Astrocyte (in vitro differentiated cells and primary cell): ENCODE data around the gene ALPG. TPM values are rescaled to one million over a fixed set of nuclear protein-coding genes. Genes with fewer than 3 reads are reported as not detected.
A peak's percentile ranks its signal among the peaks of the same experiment; 100 is the strongest.
"Not testable (repeated sequence)": the region's sequence is repeated elsewhere in the genome, so short reads cannot be mapped to it uniquely, and the experiment has no call there.

Source experiments
- DNase-seq: peaks from one replicate; pipeline ENCODE4 v3.0.0-alpha.2; 2010; ENCODE audit warnings: low read depth
- FAIRE-seq: peaks from 2 replicates; lab custom pipeline; 2011; peaks lifted over from hg19 to GRCh38; lab: Jason Lieb, UNC
- H2AFZ ChIP-seq: 2 replicates; pipeline ENCODE4 v1.6.0; 2012; ENCODE audit warnings: low read depth, low read length, inconsistent platforms
- H3K27ac ChIP-seq: 2 replicates; pipeline ENCODE4 v1.5.1; 2011; ENCODE audit warnings: low read depth, low read length, inconsistent platforms
- H3K27me3 ChIP-seq: 2 replicates; pipeline ENCODE4 v1.6.0; 2011; ENCODE audit warnings: low read length, inconsistent platforms; ENCODE audit not compliant: insufficient read depth
- H3K36me3 ChIP-seq: 2 replicates; pipeline ENCODE4 v1.5.1; 2011; ENCODE audit warnings: low read length, inconsistent platforms; ENCODE audit not compliant: insufficient read depth
- H3K4me1 ChIP-seq: 2 replicates; pipeline ENCODE4 v1.5.1; 2011; ENCODE audit warnings: low read length, inconsistent platforms; ENCODE audit not compliant: insufficient read depth
- H3K4me2 ChIP-seq: 2 replicates; pipeline ENCODE4 v1.6.0; 2012; ENCODE audit warnings: low read length, inconsistent platforms
- H3K4me3 ChIP-seq: 2 replicates; pipeline ENCODE4 v1.5.1; 2011; ENCODE audit warnings: low read depth, mild to moderate bottlenecking, low read length, inconsistent platforms; ENCODE audit not compliant: insufficient read depth
- H3K79me2 ChIP-seq: 2 replicates; pipeline ENCODE4 v1.6.0; 2012; ENCODE audit warnings: mild to moderate bottlenecking, low read length, inconsistent platforms; ENCODE audit not compliant: insufficient read depth
- H3K9ac ChIP-seq: 2 replicates; pipeline ENCODE4 v1.6.0; 2012; ENCODE audit warnings: mild to moderate bottlenecking, low read length, inconsistent platforms
- H3K9me3 ChIP-seq: 2 replicates; pipeline ENCODE4 v1.5.1; 2012; ENCODE audit warnings: low read depth, mild to moderate bottlenecking, low read length, inconsistent platforms; ENCODE audit not compliant: insufficient read depth
- H4K20me1 ChIP-seq: 2 replicates; pipeline ENCODE4 v1.6.0; 2012; ENCODE audit warnings: low read length, inconsistent platforms; ENCODE audit not compliant: insufficient read depth
- H3K27ac Mint-ChIP-seq: one replicate; pipeline ENCODE4 v1.8.0; 2021; ENCODE audit warnings: mild to moderate bottlenecking, mixed read lengths; ENCODE audit not compliant: unreplicated experiment
- H3K27me3 Mint-ChIP-seq: one replicate; pipeline ENCODE4 v1.8.0; 2021; ENCODE audit warnings: low read depth, mixed read lengths; ENCODE audit not compliant: unreplicated experiment
- H3K36me3 Mint-ChIP-seq: one replicate; pipeline ENCODE4 v1.8.0; 2021; ENCODE audit warnings: low read depth, mixed read lengths; ENCODE audit not compliant: unreplicated experiment
- H3K4me1 Mint-ChIP-seq: one replicate; pipeline ENCODE4 v1.8.0; 2021; ENCODE audit warnings: low read depth, mixed read lengths; ENCODE audit not compliant: unreplicated experiment
- H3K4me3 Mint-ChIP-seq: one replicate; pipeline ENCODE4 v1.8.0; 2021; ENCODE audit warnings: mild to moderate bottlenecking, moderate library complexity, mixed read lengths; ENCODE audit not compliant: unreplicated experiment
- H3K9me3 Mint-ChIP-seq: one replicate; pipeline ENCODE4 v1.8.0; 2021; ENCODE audit warnings: mild to moderate bottlenecking, mixed read lengths; ENCODE audit not compliant: unreplicated experiment
- CTCF ChIP-seq: IDR thresholded peaks from 2 replicates; pipeline ENCODE4 v1.5.1; 2011; ENCODE audit warnings: low read depth, mild to moderate bottlenecking, inconsistent platforms, low read length, moderate library complexity; ENCODE audit not compliant: insufficient read depth
- EZH2 ChIP-seq: IDR thresholded peaks from 2 replicates; pipeline ENCODE4 v1.6.1; 2012; ENCODE audit warnings: mild to moderate bottlenecking, low read length, inconsistent platforms; ENCODE audit not compliant: insufficient read depth
- total RNA-seq: library from RNA; stranded (reverse); gene quantifications from 2 replicates; pipeline ENCODE4 v1.2.1, GENCODE V29; 2021

The ALPG gene
- total RNA-seq, 1 donor from 2014 or later, result 0.27 TPM

- H3K27ac ChIP-seq, result no peak overlapping the region
- H3K27me3 ChIP-seq, result peaks cover 3% of the 10 kb centered on the region
- FAIRE-seq (no peak), DNase-seq (peak; percentile 42)
- H3K79me2 ChIP-seq, result no peaks in the 10 kb centered on the region
- H3K36me3 ChIP-seq, result no peaks in the 10 kb centered on the region
- H3K9me3 Mint-ChIP-seq, result peaks cover 3% of the 10 kb centered on the region
- H3K4me1 ChIP-seq, result peaks cover 5% of the 10 kb centered on the region
- peaks cover 11% of the 10 kb centered on the region for H3K4me1 Mint-ChIP-seq
- no peaks in the 10 kb centered on the region for H3K9me3 ChIP-seq
- H3K36me3 Mint-ChIP-seq, result no peaks in the 10 kb centered on the region
- no peak overlapping the region for H3K4me3 ChIP-seq
- TF ChIP-seq CTCF (peak; percentile 26), EZH2 (no peak)
- no peaks in the 10 kb centered on the region for H4K20me1 ChIP-seq
- no peak overlapping the region for H3K4me2 ChIP-seq
- peaks cover 5% of the 10 kb centered on the region for H3K27me3 Mint-ChIP-seq
- H3K9ac ChIP-seq, result no peak overlapping the region
- H3K4me3 Mint-ChIP-seq, result no peak overlapping the region
- H2AFZ ChIP-seq, result no peak overlapping the region
- H3K27ac Mint-ChIP-seq, result no peak overlapping the region
Observed at GRCh38 chr2:232365621-232366321, 40.9 kb upstream of the ALPG start.

- not testable (repeated sequence) for H3K4me2 ChIP-seq, DNase-seq, H3K27me3 Mint-ChIP-seq, H3K9ac ChIP-seq, FAIRE-seq, H3K4me1 ChIP-seq, H2AFZ ChIP-seq, H4K20me1 ChIP-seq, H3K4me3 Mint-ChIP-seq, H3K4me3 ChIP-seq, H3K27ac Mint-ChIP-seq, H3K27me3 ChIP-seq, H3K9me3 ChIP-seq, H3K36me3 Mint-ChIP-seq, H3K9me3 Mint-ChIP-seq, H3K27ac ChIP-seq, H3K36me3 ChIP-seq, H3K79me2 ChIP-seq
- H3K4me1 Mint-ChIP-seq, result peaks cover 11% of the 10 kb centered on the region
Observed at GRCh38 chr2:232366461-232366860, 40.2 kb upstream of the ALPG start.

- no peak overlapping the region for H3K9ac ChIP-seq
- TF ChIP-seq CTCF, result no peak
- no peak for TF ChIP-seq EZH2
- DNase-seq, result no peak
- no peaks in the 10 kb centered on the region for H4K20me1 ChIP-seq
- H3K27me3 Mint-ChIP-seq, result peaks cover 7% of the 10 kb centered on the region
- no peak overlapping the region for H2AFZ ChIP-seq
- H3K4me1 ChIP-seq, result peaks cover 5% of the 10 kb centered on the region
- no peak overlapping the region for H3K4me3 Mint-ChIP-seq
- no peaks in the 10 kb centered on the region for H3K36me3 ChIP-seq
- no peak overlapping the region for H3K4me2 ChIP-seq
- peaks cover 3% of the 10 kb centered on the region for H3K27me3 ChIP-seq
- H3K27ac ChIP-seq, result no peak overlapping the region
- no peak overlapping the region for H3K27ac Mint-ChIP-seq
- peaks cover 11% of the 10 kb centered on the region for H3K4me1 Mint-ChIP-seq
- H3K79me2 ChIP-seq, result no peaks in the 10 kb centered on the region
- no peaks in the 10 kb centered on the region for H3K36me3 Mint-ChIP-seq
- H3K9me3 Mint-ChIP-seq, result peaks cover under 1% of the 10 kb centered on the region
- no peak overlapping the region for H3K4me3 ChIP-seq
- FAIRE-seq, result no peak
- no peaks in the 10 kb centered on the region for H3K9me3 ChIP-seq
Observed at GRCh38 chr2:232367016-232367415, 39.6 kb upstream of the ALPG start.
